NCI-H2171 (cell line): ENCODE results near the gene TEX9.

ENCODE experiments used
- DNase-seq: peaks from one replicate; lab custom pipeline; 2025; lab: John Stamatoyannopoulos, UW

Gene TEX9

GRCh38 chr15:56445746-56446145, 80.5 kb downstream of the TEX9 start:
- no peak for DNase-seq

- no peak for DNase-seq
Measured at GRCh38 chr15:56454836-56455235, 89.6 kb downstream of the TEX9 start.

- DNase-seq: no peak
Measured at GRCh38 chr15:56456229-56456628, 91.0 kb downstream of the TEX9 start.

GRCh38 chr15:56459096-56459495, 93.9 kb downstream of the TEX9 start:
- DNase-seq: no peak

GRCh38 chr15:56460071-56460470, 94.8 kb downstream of the TEX9 start:
- DNase-seq: no peak

- no peak for DNase-seq
Measured at GRCh38 chr15:56460947-56461346, 95.7 kb downstream of the TEX9 start.

GRCh38 chr15:56464893-56465520, 99.8 kb downstream of the TEX9 start, which contains the start of gene MNS1:
Gene MNS1 (minus strand): TSS chr15:56465137. CDS start chr15:56464972, 165 bp downstream.
- peak; percentile 91 for DNase-seq

- no peak for DNase-seq
Measured at GRCh38 chr15:56467616-56468015, 102.4 kb downstream of the TEX9 start.

- DNase-seq: no peak
Measured at GRCh38 chr15:56468401-56468800, 103.2 kb downstream of the TEX9 start.

GRCh38 chr15:56469483-56469882, 104.3 kb downstream of the TEX9 start:
- no peak for DNase-seq

GRCh38 chr15:56471440-56472069, 106.3 kb downstream of the TEX9 start:
- no peak for DNase-seq

GRCh38 chr15:56472278-56472677, 107.1 kb downstream of the TEX9 start:
- DNase-seq: no peak

- DNase-seq: no peak
Measured at GRCh38 chr15:56473017-56473416, 107.8 kb downstream of the TEX9 start.

- no peak for DNase-seq
Measured at GRCh38 chr15:56475351-56475750, 110.1 kb downstream of the TEX9 start.
